ENCODE data around the gene RGS5. TPM values are rescaled to one million over a fixed set of nuclear protein-coding genes. Genes with fewer than 3 reads are reported as not detected.

RGS5 gene
- total RNA-seq, 4 donors from 2014 or later = 88.9 to 455 (median 205) TPM

DNA sequence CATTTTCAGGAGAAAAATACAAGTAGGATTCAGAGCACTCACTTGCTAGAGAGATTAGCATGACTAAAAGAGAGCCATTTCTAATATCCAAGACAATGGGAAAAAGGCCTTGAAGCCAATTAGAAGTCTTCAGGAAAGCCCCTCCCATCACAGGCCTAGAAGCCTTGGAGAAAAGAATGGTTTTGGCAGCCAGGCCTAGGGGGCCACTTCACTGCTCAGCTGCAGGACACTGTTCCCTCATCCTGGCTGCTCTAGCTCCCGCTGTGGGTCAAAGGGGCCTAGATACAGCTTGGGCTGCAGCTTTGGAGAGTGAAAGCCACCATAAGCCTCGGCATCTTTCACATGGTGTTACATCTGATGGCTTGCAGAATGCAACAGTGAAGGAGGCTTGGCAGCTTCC lies 70.7 kb downstream of the RGS5 start:
- no peak overlapping the region for H3K27ac ChIP-seq (replicated peaks in 1 of 4)
- no peaks in the 10 kb centered on the region for H3K27me3 ChIP-seq
- DNase-seq (ENCODE audit: extremely low spot score) = no peak
- H3K36me3 ChIP-seq = no peaks in the 10 kb centered on the region
- no peak for TF ChIP-seq POLR2A (IDR thresholded peaks at IDR 0.05; ENCODE audit: low read depth)
- no peak for TF ChIP-seq POLR2AphosphoS5 (IDR thresholded peaks at IDR 0.05)
- TF ChIP-seq EP300 (IDR thresholded peaks at IDR 0.05) = no peak
- TF ChIP-seq, protein P1, sequence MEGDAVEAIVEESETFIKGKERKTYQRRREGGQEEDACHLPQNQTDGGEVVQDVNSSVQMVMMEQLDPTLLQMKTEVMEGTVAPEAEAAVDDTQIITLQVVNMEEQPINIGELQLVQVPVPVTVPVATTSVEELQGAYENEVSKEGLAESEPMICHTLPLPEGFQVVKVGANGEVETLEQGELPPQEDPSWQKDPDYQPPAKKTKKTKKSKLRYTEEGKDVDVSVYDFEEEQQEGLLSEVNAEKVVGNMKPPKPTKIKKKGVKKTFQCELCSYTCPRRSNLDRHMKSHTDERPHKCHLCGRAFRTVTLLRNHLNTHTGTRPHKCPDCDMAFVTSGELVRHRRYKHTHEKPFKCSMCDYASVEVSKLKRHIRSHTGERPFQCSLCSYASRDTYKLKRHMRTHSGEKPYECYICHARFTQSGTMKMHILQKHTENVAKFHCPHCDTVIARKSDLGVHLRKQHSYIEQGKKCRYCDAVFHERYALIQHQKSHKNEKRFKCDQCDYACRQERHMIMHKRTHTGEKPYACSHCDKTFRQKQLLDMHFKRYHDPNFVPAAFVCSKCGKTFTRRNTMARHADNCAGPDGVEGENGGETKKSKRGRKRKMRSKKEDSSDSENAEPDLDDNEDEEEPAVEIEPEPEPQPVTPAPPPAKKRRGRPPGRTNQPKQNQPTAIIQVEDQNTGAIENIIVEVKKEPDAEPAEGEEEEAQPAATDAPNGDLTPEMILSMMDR (IDR thresholded peaks at IDR 0.05) = no peak
- WGBS = 92% methylated on average over 2 of the region's 2 CpGs
- no peak overlapping the region for H3K4me3 ChIP-seq
- no peaks in the 10 kb centered on the region for H3K9me3 ChIP-seq
- intact Hi-C loops (cut with DNase I) = no loop called here
- H3K4me1 ChIP-seq = peaks cover 0 to 26% (median 18%) of the 10 kb centered on the region in 4 donors

DNA sequence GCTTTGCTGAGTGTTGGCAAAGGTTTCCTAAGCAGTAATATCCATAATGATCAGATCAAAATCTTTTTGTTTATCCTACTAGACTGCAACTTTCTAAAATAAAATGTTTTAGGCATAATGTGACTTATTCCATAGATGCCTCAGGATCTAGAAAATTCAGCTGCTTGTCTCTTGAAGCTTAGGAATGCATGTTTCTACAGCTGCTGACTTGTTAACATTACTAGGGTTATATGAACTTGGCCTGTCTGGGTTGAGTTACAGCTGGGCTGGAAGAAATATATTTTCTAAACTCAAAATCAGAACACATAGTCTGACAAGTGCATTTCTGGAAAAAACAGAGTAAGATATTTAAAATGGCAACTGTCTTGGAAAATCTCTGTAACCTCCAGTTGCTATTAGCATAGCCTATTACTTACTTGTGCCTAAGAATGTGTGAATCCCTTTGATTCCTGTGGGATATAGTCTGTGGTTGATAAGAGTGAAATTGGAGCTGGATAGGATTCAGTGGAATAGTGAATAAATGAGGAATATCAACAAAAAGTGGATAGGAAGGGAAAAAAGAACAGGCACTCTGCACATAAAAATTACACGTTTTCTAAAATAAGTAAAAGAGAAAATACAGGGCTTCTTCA lies 72.4 kb downstream of the RGS5 start:
- TF ChIP-seq, protein P1 (IDR thresholded peaks at IDR 0.05) = no peak
- no peak for TF ChIP-seq POLR2A (IDR thresholded peaks at IDR 0.05; ENCODE audit: low read depth)
- no peak for TF ChIP-seq POLR2AphosphoS5 (IDR thresholded peaks at IDR 0.05)
- no peak for TF ChIP-seq EP300 (IDR thresholded peaks at IDR 0.05)

DNA sequence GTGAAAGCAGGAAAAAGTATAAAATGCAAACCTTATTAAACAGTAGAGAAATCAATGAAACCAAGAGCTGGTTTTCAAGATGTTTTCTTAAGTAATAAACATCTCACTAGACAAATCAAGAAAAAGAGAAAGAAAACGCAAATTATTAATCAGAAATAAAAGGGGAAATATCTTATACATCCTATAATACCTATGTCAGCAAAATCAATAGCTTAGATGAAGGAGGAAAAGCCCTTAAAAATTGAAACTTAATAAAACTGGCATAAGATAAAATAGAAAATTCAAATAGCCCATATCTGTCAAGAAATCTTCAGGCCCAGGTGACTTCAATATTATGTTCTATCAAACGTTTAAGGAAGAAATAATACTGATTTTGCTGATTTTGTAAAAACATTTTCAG lies 74.4 kb downstream of the RGS5 start:
- Histone ChIP-seq H3K36me3 (no peaks in the 10 kb centered on the region), H3K27ac (replicated peaks in 1 of 4) (no peak overlapping the region), H3K4me3 (no peak overlapping the region), H3K4me1 (peaks cover 0 to 51% (median 34%) of the 10 kb centered on the region in 4 donors), H3K27me3 (no peaks in the 10 kb centered on the region), H3K9me3 (no peaks in the 10 kb centered on the region)
- no peak for TF ChIP-seq POLR2A (IDR thresholded peaks at IDR 0.05; ENCODE audit: low read depth)
- no peak for TF ChIP-seq POLR2AphosphoS5 (IDR thresholded peaks at IDR 0.05)
- TF ChIP-seq EP300 (IDR thresholded peaks at IDR 0.05) = no peak
- TF ChIP-seq, protein P1 (IDR thresholded peaks at IDR 0.05) = no peak
- WGBS = 86% methylated on average over 2 of the region's 2 CpGs
- intact Hi-C loops (cut with DNase I) = no loop called here
- no peak for DNase-seq (ENCODE audit: extremely low spot score)

More for the DNA sequence above, 72.4 kb downstream of the RGS5 start:
- peak overlapping the region in 2 of 4 donors; percentile 0 to 10 for H3K27ac ChIP-seq (replicated peaks in 1 of 4)
- H3K4me1 ChIP-seq = peaks cover 0 to 37% (median 21%) of the 10 kb centered on the region in 4 donors
- H3K4me3 ChIP-seq = no peak overlapping the region
- no peaks in the 10 kb centered on the region for H3K27me3 ChIP-seq
- 65% methylated on average over 1 of the region's 1 CpG for WGBS
- DNase-seq (ENCODE audit: extremely low spot score) = no peak
- intact Hi-C loops (cut with DNase I) = no loop called here
- no peaks in the 10 kb centered on the region for H3K36me3 ChIP-seq
- H3K9me3 ChIP-seq = no peaks in the 10 kb centered on the region

DNA sequence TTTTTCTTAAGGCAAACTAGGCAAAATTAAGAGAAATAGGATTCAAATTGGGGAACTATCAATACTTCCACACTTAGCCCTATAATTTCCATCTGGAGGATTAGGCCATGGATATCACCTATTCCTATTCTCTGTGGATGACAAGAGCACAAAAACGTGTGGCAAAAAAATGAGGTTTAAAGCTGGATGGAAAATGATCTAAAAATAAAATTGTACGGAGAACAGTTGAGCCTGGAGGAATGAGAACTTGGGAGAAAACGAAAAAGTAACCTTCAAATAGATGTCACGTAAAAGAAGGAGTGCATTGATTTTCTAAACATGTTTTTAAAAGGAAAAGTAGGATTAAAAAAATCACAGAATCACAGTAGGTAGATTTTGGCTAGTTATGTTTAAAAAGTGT lies 77.9 kb downstream of the RGS5 start:
- Histone ChIP-seq H3K27ac (replicated peaks in 1 of 4) (peak overlapping the region; percentile 51 to 68 (median 54)), H3K27me3 (no peaks in the 10 kb centered on the region), H3K4me1 (peaks cover 0 to 34% (median 21%) of the 10 kb centered on the region in 4 donors), H3K4me3 (no peak overlapping the region), H3K36me3 (no peaks in the 10 kb centered on the region), H3K9me3 (no peaks in the 10 kb centered on the region)
- DNase-seq (ENCODE audit: extremely low spot score) = no peak
- intact Hi-C loops (cut with DNase I) = no loop called here
- 46% methylated on average over 4 of the region's 4 CpGs for WGBS
- TF ChIP-seq EP300 (IDR thresholded peaks at IDR 0.05) (no peak), POLR2AphosphoS5 (IDR thresholded peaks at IDR 0.05) (no peak), POLR2A (IDR thresholded peaks at IDR 0.05; ENCODE audit: low read depth) (no peak)
- TF ChIP-seq, protein P1 (IDR thresholded peaks at IDR 0.05) = no peak

DNA sequence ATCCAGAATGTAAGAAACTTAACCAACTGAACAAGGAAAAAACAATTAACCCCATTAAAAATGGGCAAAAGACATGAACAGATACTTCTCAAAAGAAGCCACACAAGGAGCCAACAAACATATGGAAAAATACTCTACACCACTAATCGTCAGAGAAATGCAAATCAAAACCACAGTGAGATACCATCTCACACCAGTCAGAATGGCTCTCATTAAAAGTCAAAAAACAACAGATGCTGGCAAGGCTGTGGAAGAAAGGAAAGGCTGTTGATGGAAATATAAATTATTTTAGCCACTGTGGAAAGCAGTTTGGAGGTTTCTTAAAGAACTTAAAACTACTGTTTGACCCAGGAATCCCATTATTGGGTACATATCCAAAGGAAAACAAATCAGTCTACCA lies 82.3 kb downstream of the RGS5 start:
- 57% methylated on average over 1 of the region's 1 CpG for WGBS
- H3K4me3 ChIP-seq = no peak overlapping the region

More for the DNA sequence above, 82.3 kb downstream of the RGS5 start:
- no peak for DNase-seq (ENCODE audit: extremely low spot score)
- H3K4me1 ChIP-seq = peaks cover 0 to 15% (median 13%) of the 10 kb centered on the region in 4 donors
- intact Hi-C loops (cut with DNase I) = no loop called here
- H3K36me3 ChIP-seq = no peaks in the 10 kb centered on the region
- no peaks in the 10 kb centered on the region for H3K27me3 ChIP-seq
- H3K27ac ChIP-seq (replicated peaks in 1 of 4) = no peak overlapping the region
- TF ChIP-seq EP300 (IDR thresholded peaks at IDR 0.05) (no peak), POLR2AphosphoS5 (IDR thresholded peaks at IDR 0.05) (no peak), POLR2A (IDR thresholded peaks at IDR 0.05; ENCODE audit: low read depth) (no peak)
- TF ChIP-seq, protein P1 (IDR thresholded peaks at IDR 0.05) = no peak
- no peaks in the 10 kb centered on the region for H3K9me3 ChIP-seq
